OCI-LY1 (cell line): ENCODE results near the gene ARHGAP32.

Experiments used
- H2AFZ ChIP-seq: fragments of 200-600 bp; sonication (generic), shearing (Covaris generic); 2 replicates; pipeline ENCODE4 v1.6.0; 2014; ENCODE audit warnings: antibody characterized with exemption, mild to moderate bottlenecking, low read length
- H3F3A ChIP-seq: fragments of 200-600 bp; sonication (generic), shearing (Covaris generic); 2 replicates; pipeline ENCODE4 v1.6.0; 2014; ENCODE audit warnings: mild to moderate bottlenecking, antibody characterized with exemption, low read length, moderate library complexity; ENCODE audit not compliant: insufficient read depth
- H3K27ac ChIP-seq: fragments of 200-600 bp; sonication (generic); 2 replicates; pipeline ENCODE4 v1.5.1; 2014; ENCODE audit warnings: low read length, mixed run types, mild to moderate bottlenecking, low read depth; ENCODE audit not compliant: poor library complexity, severe bottlenecking
- H3K27me3 ChIP-seq: fragments of 200-600 bp; sonication (generic); 2 replicates; pipeline ENCODE4 v1.6.0; 2014; ENCODE audit warnings: antibody characterized with exemption, mild to moderate bottlenecking, low read length, moderate library complexity; ENCODE audit not compliant: insufficient read depth
- H3K36me3 ChIP-seq: fragments of 200-600 bp; sonication (generic); 2 replicates; pipeline ENCODE4 v1.6.1; 2014; ENCODE audit warnings: mild to moderate bottlenecking, antibody characterized with exemption, low read length, moderate library complexity, mixed read lengths; ENCODE audit not compliant: insufficient read depth
- H3K4me1 ChIP-seq: fragments of 200-600 bp; sonication (generic); 2 replicates; pipeline ENCODE4 v1.5.1; 2014; ENCODE audit warnings: mild to moderate bottlenecking, low read length, moderate library complexity; ENCODE audit not compliant: insufficient read depth, severe bottlenecking
- H3K4me2 ChIP-seq: fragments of 200-600 bp; sonication (generic), shearing (Covaris generic); 2 replicates; pipeline ENCODE4 v1.6.1; 2014; ENCODE audit warnings: low read length
- H3K4me3 ChIP-seq: fragments of 200-600 bp; sonication (generic); 2 replicates; pipeline ENCODE4 v1.5.1; 2014; ENCODE audit warnings: low read length, low read depth, mild to moderate bottlenecking, mixed read lengths; ENCODE audit not compliant: poor library complexity, severe bottlenecking
- H3K79me2 ChIP-seq: fragments of 200-600 bp; shearing (Covaris generic); 2 replicates; pipeline ENCODE4 v1.6.1; 2016; ENCODE audit warnings: mixed run types, low read length, mixed read lengths; ENCODE audit not compliant: insufficient read depth
- H3K9ac ChIP-seq: fragments of 200-600 bp; sonication (generic), shearing (Covaris generic); 2 replicates; pipeline ENCODE4 v1.6.1; 2014; ENCODE audit warnings: mild to moderate bottlenecking, low read length, mixed read lengths
- H3K9me2 ChIP-seq: fragments of 200-600 bp; sonication (generic), shearing (Covaris generic); 2 replicates; pipeline ENCODE4 v1.6.1; 2014; ENCODE audit warnings: low read depth, mild to moderate bottlenecking, low read length, mixed read lengths
- H3K9me3 ChIP-seq: fragments of 200-600 bp; shearing (Covaris generic); 2 replicates; pipeline ENCODE4 v1.6.1; 2014; ENCODE audit warnings: low read length, mixed read lengths
- H4K20me1 ChIP-seq: fragments of 200-600 bp; sonication (generic), shearing (Covaris generic); 2 replicates; pipeline ENCODE4 v1.6.0; 2016; ENCODE audit warnings: mild to moderate bottlenecking, low read length; ENCODE audit not compliant: insufficient read depth
- EZH2 ChIP-seq: fragments of 200-600 bp; sonication (generic), shearing (Covaris generic); IDR thresholded peaks from 2 replicates; pipeline ENCODE4 v1.8.0; 2017; ENCODE audit warnings: borderline replicate concordance, mixed run types, mild to moderate bottlenecking, antibody characterized with exemption, low read length, moderate library complexity, mixed read lengths
- TF ChIP-seq, protein P1 (sequence below): fragments of 200-600 bp; sonication (generic), shearing (Covaris generic); IDR thresholded peaks from 2 replicates; pipeline ENCODE4 v1.5.1; 2017; ENCODE audit warnings: mild to moderate bottlenecking, antibody characterized with exemption, low read length, moderate library complexity, mixed read lengths

ARHGAP32 gene

DNA sequence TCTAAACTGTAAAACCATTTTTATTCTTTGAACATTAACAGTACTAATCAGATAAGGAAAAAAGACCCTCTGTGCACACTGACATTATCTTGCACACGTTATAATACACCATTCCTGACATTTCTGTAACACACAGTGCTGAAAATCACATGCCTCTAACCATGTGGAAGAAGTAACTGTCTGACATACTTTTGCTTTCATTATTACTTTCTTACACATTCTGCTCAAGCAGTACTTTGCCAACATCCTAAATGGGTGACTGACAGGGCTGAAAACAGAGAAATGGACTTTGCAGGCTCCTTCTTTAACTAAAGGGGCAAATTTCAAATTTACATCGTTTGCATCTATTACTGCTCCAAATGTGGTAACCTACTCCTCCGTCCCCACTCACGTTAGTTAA is 226.6 kb downstream of the ARHGAP32 start:
- TF ChIP-seq EZH2 = no peak
- TF ChIP-seq, protein P1, sequence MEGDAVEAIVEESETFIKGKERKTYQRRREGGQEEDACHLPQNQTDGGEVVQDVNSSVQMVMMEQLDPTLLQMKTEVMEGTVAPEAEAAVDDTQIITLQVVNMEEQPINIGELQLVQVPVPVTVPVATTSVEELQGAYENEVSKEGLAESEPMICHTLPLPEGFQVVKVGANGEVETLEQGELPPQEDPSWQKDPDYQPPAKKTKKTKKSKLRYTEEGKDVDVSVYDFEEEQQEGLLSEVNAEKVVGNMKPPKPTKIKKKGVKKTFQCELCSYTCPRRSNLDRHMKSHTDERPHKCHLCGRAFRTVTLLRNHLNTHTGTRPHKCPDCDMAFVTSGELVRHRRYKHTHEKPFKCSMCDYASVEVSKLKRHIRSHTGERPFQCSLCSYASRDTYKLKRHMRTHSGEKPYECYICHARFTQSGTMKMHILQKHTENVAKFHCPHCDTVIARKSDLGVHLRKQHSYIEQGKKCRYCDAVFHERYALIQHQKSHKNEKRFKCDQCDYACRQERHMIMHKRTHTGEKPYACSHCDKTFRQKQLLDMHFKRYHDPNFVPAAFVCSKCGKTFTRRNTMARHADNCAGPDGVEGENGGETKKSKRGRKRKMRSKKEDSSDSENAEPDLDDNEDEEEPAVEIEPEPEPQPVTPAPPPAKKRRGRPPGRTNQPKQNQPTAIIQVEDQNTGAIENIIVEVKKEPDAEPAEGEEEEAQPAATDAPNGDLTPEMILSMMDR = no peak
- Histone ChIP-seq H3K4me2 (no peak overlapping the region), H2AFZ (no peak overlapping the region)

DNA sequence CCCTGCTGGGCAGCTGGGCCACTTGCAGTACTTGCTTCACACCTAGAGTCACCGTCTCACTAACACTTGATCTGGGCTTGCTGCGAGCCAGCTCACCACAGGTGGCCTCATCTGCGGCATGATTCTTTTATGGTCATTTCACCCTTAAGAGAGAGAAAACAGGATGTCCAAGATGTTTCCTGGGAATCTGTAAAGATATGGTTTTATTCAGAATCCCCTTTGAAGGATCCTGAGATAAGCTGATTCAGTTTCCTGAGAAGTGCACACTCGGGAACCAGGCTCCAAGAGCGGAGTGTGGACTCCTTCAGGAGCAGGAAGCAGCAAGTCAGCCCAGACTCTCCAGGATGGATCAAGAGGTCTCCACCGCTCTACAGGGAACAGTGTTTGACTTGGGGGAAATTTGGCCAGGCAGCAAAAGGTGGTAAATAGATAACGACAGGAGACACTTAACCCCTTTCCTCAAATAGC is 227.6 kb downstream of the ARHGAP32 start:
- Histone ChIP-seq H3K27ac (no peak overlapping the region), H3K4me3 (no peak overlapping the region), H3K27me3 (no peaks in the 10 kb centered on the region), H3K9ac (no peak overlapping the region), H3K79me2 (no peaks in the 10 kb centered on the region), H3F3A (no peaks in the 10 kb centered on the region), H3K9me2 (no peaks in the 10 kb centered on the region), H2AFZ (no peak overlapping the region), H4K20me1 (no peaks in the 10 kb centered on the region), H3K4me2 (no peak overlapping the region), H3K9me3 (no peaks in the 10 kb centered on the region), H3K36me3 (no peaks in the 10 kb centered on the region), H3K4me1 (no peaks in the 10 kb centered on the region)
- TF ChIP-seq, protein P1 = no peak
- TF ChIP-seq EZH2 = no peak

More for the DNA sequence above, 226.6 kb downstream of the ARHGAP32 start:
- Histone ChIP-seq H3K36me3 (no peaks in the 10 kb centered on the region), H3K9ac (no peak overlapping the region), H3K79me2 (no peaks in the 10 kb centered on the region), H3K9me2 (no peaks in the 10 kb centered on the region), H3K27me3 (no peaks in the 10 kb centered on the region), H4K20me1 (no peaks in the 10 kb centered on the region), H3K4me3 (no peak overlapping the region), H3K4me1 (no peaks in the 10 kb centered on the region), H3F3A (no peaks in the 10 kb centered on the region), H3K9me3 (no peaks in the 10 kb centered on the region), H3K27ac (no peak overlapping the region)

DNA sequence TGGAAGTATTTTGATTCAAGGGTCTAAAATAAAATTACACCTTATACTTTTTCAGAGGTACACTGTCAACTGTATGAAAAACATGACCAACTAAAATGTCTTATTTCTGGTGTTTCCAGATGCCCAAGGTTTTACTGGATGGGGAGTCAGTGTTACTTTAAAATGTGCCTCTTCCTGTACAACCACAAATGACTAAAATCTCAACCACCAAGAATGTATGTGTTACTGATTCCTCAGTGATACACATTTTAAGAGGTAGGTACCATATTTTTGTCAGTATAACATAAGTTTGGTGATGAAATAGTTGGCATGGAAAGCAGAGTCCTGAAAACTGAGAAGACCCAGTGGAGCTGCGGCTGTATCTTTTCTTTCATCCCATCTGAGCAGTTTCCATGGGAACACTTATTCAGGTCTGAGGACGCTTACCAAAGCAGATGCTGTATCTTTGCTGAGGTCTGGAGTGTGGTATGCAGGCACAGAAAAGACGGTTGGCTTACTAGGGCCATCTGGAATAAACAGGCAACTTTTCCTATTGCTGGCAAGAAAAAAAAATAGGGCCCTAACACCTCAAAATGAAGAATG is 228.3 kb downstream of the ARHGAP32 start:
- H3K4me2 ChIP-seq = no peak overlapping the region
- no peaks in the 10 kb centered on the region for H3K4me1 ChIP-seq
- H2AFZ ChIP-seq = no peak overlapping the region
- no peaks in the 10 kb centered on the region for H3F3A ChIP-seq
- TF ChIP-seq, protein P1 = no peak
- TF ChIP-seq EZH2 = no peak
- H3K9me2 ChIP-seq = no peaks in the 10 kb centered on the region
- no peak overlapping the region for H3K4me3 ChIP-seq
- H3K79me2 ChIP-seq = no peaks in the 10 kb centered on the region
- no peaks in the 10 kb centered on the region for H3K36me3 ChIP-seq
- H4K20me1 ChIP-seq = no peaks in the 10 kb centered on the region
- no peaks in the 10 kb centered on the region for H3K9me3 ChIP-seq
- no peak overlapping the region for H3K27ac ChIP-seq
- H3K27me3 ChIP-seq = no peaks in the 10 kb centered on the region
- H3K9ac ChIP-seq = no peak overlapping the region
